ENCODE data around the gene PAQR5.

The PAQR5 gene

GRCh38 chr15:69275074-69275670, 23.5 kb upstream of the PAQR5 start:
- Histone ChIP-seq H3K4me3 (ENCODE audit: low read length, poor library complexity, severe bottlenecking) (no peak overlapping the region), H3K27me3 (ENCODE audit: insufficient read depth, low read length, poor library complexity, severe bottlenecking) (no peaks in the 10 kb centered on the region), H3F3A (ENCODE audit: low read depth) (no peaks in the 10 kb centered on the region), H3K9me2 (replicated peaks; ENCODE audit: low read depth, low read length) (no peaks in the 10 kb centered on the region), H3K9me3 (ENCODE audit: insufficient read depth, low read depth, low read length) (no peaks in the 10 kb centered on the region), H3K9ac (ENCODE audit: low read depth, low read length, poor library complexity, severe bottlenecking) (no peak overlapping the region), H3K4me2 (ENCODE audit: low read depth, low read length, poor library complexity, severe bottlenecking) (no peak overlapping the region), H4K20me1 (ENCODE audit: insufficient read depth, low read length, poor library complexity, severe bottlenecking) (no peaks in the 10 kb centered on the region), H3K36me3 (ENCODE audit: insufficient read depth, low read length) (no peaks in the 10 kb centered on the region), H3K79me2 (ENCODE audit: insufficient read depth, low read length) (no peaks in the 10 kb centered on the region), H2AFZ (ENCODE audit: low read length) (no peak overlapping the region), H3K4me1 (ENCODE audit: insufficient read depth, low read length, poor library complexity, severe bottlenecking) (no peaks in the 10 kb centered on the region)
- TF ChIP-seq CTCF (conservative IDR thresholded peaks at IDR 0.05; ENCODE audit: low read length), result no peak
- no peak for TF ChIP-seq EZH2phosphoT487 (IDR thresholded peaks at IDR 0.05; ENCODE audit: borderline replicate concordance)

GRCh38 chr15:69275933-69276560, 22.7 kb upstream of the PAQR5 start:
- Histone ChIP-seq H3F3A (ENCODE audit: low read depth) (no peaks in the 10 kb centered on the region), H3K9ac (ENCODE audit: low read depth, low read length, poor library complexity, severe bottlenecking) (no peak overlapping the region), H3K79me2 (ENCODE audit: insufficient read depth, low read length) (no peaks in the 10 kb centered on the region), H2AFZ (ENCODE audit: low read length) (no peak overlapping the region), H4K20me1 (ENCODE audit: insufficient read depth, low read length, poor library complexity, severe bottlenecking) (no peaks in the 10 kb centered on the region), H3K4me2 (ENCODE audit: low read depth, low read length, poor library complexity, severe bottlenecking) (no peak overlapping the region), H3K27me3 (ENCODE audit: insufficient read depth, low read length, poor library complexity, severe bottlenecking) (no peaks in the 10 kb centered on the region), H3K36me3 (ENCODE audit: insufficient read depth, low read length) (no peaks in the 10 kb centered on the region), H3K9me2 (replicated peaks; ENCODE audit: low read depth, low read length) (no peaks in the 10 kb centered on the region), H3K9me3 (ENCODE audit: insufficient read depth, low read depth, low read length) (no peaks in the 10 kb centered on the region), H3K4me1 (ENCODE audit: insufficient read depth, low read length, poor library complexity, severe bottlenecking) (no peaks in the 10 kb centered on the region), H3K4me3 (ENCODE audit: low read length, poor library complexity, severe bottlenecking) (no peak overlapping the region)
- TF ChIP-seq CTCF (conservative IDR thresholded peaks at IDR 0.05; ENCODE audit: low read length) (no peak), EZH2phosphoT487 (IDR thresholded peaks at IDR 0.05; ENCODE audit: borderline replicate concordance) (no peak)

GRCh38 chr15:69277316-69277715, 21.4 kb upstream of the PAQR5 start:
- Histone ChIP-seq H3K9me3 (ENCODE audit: insufficient read depth, low read depth, low read length) (no peaks in the 10 kb centered on the region), H4K20me1 (ENCODE audit: insufficient read depth, low read length, poor library complexity, severe bottlenecking) (no peaks in the 10 kb centered on the region), H3K9ac (ENCODE audit: low read depth, low read length, poor library complexity, severe bottlenecking) (no peak overlapping the region), H3K36me3 (ENCODE audit: insufficient read depth, low read length) (no peaks in the 10 kb centered on the region), H3K27me3 (ENCODE audit: insufficient read depth, low read length, poor library complexity, severe bottlenecking) (no peaks in the 10 kb centered on the region), H3K79me2 (ENCODE audit: insufficient read depth, low read length) (no peaks in the 10 kb centered on the region), H2AFZ (ENCODE audit: low read length) (no peak overlapping the region), H3K4me3 (ENCODE audit: low read length, poor library complexity, severe bottlenecking) (no peak overlapping the region), H3K9me2 (replicated peaks; ENCODE audit: low read depth, low read length) (no peaks in the 10 kb centered on the region), H3K4me2 (ENCODE audit: low read depth, low read length, poor library complexity, severe bottlenecking) (no peak overlapping the region), H3K4me1 (ENCODE audit: insufficient read depth, low read length, poor library complexity, severe bottlenecking) (no peaks in the 10 kb centered on the region), H3F3A (ENCODE audit: low read depth) (no peaks in the 10 kb centered on the region)
- TF ChIP-seq CTCF (conservative IDR thresholded peaks at IDR 0.05; ENCODE audit: low read length) (no peak), EZH2phosphoT487 (IDR thresholded peaks at IDR 0.05; ENCODE audit: borderline replicate concordance) (no peak)

Measured in Loucy (cell line).